Mesendoderm (in vitro differentiated cells): Measurements from ENCODE around the gene GATAD1. TPM values are rescaled to one million over a fixed set of nuclear protein-coding genes. Genes with fewer than 3 reads are reported as not detected.

Experiments used
- DNase-seq: peaks from one replicate; pipeline ENCODE4 v3.0.0; 2013
- H2AK5ac ChIP-seq: 2 replicates; pipeline ENCODE4 v1.6.1; 2013; ENCODE audit warnings: low read length, inconsistent platforms
- H2BK120ac ChIP-seq: 2 replicates; pipeline ENCODE4 v1.6.1; 2013; ENCODE audit warnings: low read depth, mild to moderate bottlenecking, low read length, moderate library complexity, mixed read lengths
- H2BK15ac ChIP-seq: replicated peaks from 2 replicates; pipeline ENCODE4 v1.6.1; 2013; ENCODE audit warnings: low read depth, mild to moderate bottlenecking, moderate library complexity
- H2BK5ac ChIP-seq: 2 replicates; pipeline ENCODE4 v1.6.1; 2013; ENCODE audit warnings: low read length, inconsistent platforms
- H3K18ac ChIP-seq: 2 replicates; pipeline ENCODE4 v1.6.1; 2013; ENCODE audit warnings: mild to moderate bottlenecking, low read length, mixed read lengths
- H3K23ac ChIP-seq: one replicate; pipeline ENCODE4 v1.6.1; 2013; ENCODE audit warnings: low read length
- H3K27ac ChIP-seq: 2 replicates; pipeline ENCODE4 v1.5.1; 2013; ENCODE audit warnings: low read depth, mild to moderate bottlenecking, inconsistent platforms, low read length, moderate library complexity
- H3K27me3 ChIP-seq: 2 replicates; pipeline ENCODE4 v1.6.1; 2013; ENCODE audit warnings: low read length, control low read depth, mild to moderate bottlenecking, inconsistent platforms; ENCODE audit not compliant: insufficient read depth, poor library complexity
- H3K36me3 ChIP-seq: 2 replicates; pipeline ENCODE4 v1.6.1; 2013; ENCODE audit warnings: low read length, inconsistent platforms; ENCODE audit not compliant: control insufficient read depth, insufficient read depth
- H3K4ac ChIP-seq: one replicate; pipeline ENCODE4 v1.6.1; 2013; ENCODE audit warnings: low read depth, mild to moderate bottlenecking, low read length, moderate library complexity
- H3K4me1 ChIP-seq: 2 replicates; pipeline ENCODE4 v1.6.1; 2013; ENCODE audit warnings: low read depth, low read length, inconsistent platforms; ENCODE audit not compliant: control insufficient read depth
- H3K4me2 ChIP-seq: 2 replicates; pipeline ENCODE4 v1.6.1; 2013; ENCODE audit warnings: low read length
- H3K4me3 ChIP-seq: 2 replicates; pipeline ENCODE4 v1.5.1; 2013; ENCODE audit warnings: mild to moderate bottlenecking, low read length
- H3K56ac ChIP-seq: one replicate; pipeline ENCODE4 v1.6.1; 2013; ENCODE audit warnings: low read length
- H3K79me1 ChIP-seq: 2 replicates; pipeline ENCODE4 v1.6.1; 2013; ENCODE audit warnings: low read length, inconsistent platforms
- H3K79me2 ChIP-seq: 2 replicates; pipeline ENCODE4 v1.6.1; 2013; ENCODE audit warnings: mild to moderate bottlenecking, low read length; ENCODE audit not compliant: control insufficient read depth, insufficient read depth
- H3K9ac ChIP-seq: 2 replicates; pipeline ENCODE4 v1.6.1; 2013; ENCODE audit warnings: low read length, inconsistent platforms
- H4K5ac ChIP-seq: one replicate; pipeline ENCODE4 v1.6.1; 2013; ENCODE audit warnings: low read length
- H4K8ac ChIP-seq: one replicate; pipeline ENCODE4 v1.6.1; 2013; ENCODE audit warnings: low read depth, mild to moderate bottlenecking, control low read depth, low read length, moderate library complexity
- WGBS: extraction: QIAGEN DNeasy Blood & Tissue Kit; methylation state at CpG from one replicate; pipeline ENCODE4 v1.1.7; 2013; ENCODE audit warnings: low lambda C conversion rate, missing lambda C conversion rate; ENCODE audit not compliant: insufficient coverage; ENCODE audit errors: extremely low coverage; 5-methylcytosine and 5-hydroxymethylcytosine counted together
- polyA plus RNA-seq, 2 experiments: library from polyadenylated mRNA; stranded (reverse); fragments of 200-250 nt; gene quantifications; one replicate each; pipeline ENCODE4 v1.2.3, GENCODE V29; 2013

The GATAD1 gene
- 26.9 TPM for polyA plus RNA-seq (2013, experiment 1 of 2)
- polyA plus RNA-seq (2013, experiment 2 of 2), result 27.0 TPM

GRCh38 chr7:92447345-92448204, at the start of gene GATAD1:
GATAD1 (plus strand) TSS chr7:92447482; CDS start chr7:92447730, 248 bp downstream.
- Histone ChIP-seq H3K4me2 (peak within 1 kb of the TSS; percentile 92), H3K4me3 (peak within 1 kb of the TSS; percentile 96), H3K56ac (peak within 1 kb of the TSS; percentile 99), H3K27ac (peak within 1 kb of the TSS; percentile 92), H3K23ac (peak within 1 kb of the TSS; percentile 98), H2BK15ac (no peak within 1 kb of the TSS), H2BK5ac (peak within 1 kb of the TSS; percentile 76), H2BK120ac (peak within 1 kb of the TSS; percentile 46), H3K4ac (peak within 1 kb of the TSS; percentile 96), H3K27me3 (no peaks in the 10 kb centered on the region), H4K8ac (peak within 1 kb of the TSS; percentile 59), H3K36me3 (peaks cover 4% of the 10 kb centered on the region), H3K79me2 (peaks cover 4% of the 10 kb centered on the region), H3K18ac (peak within 1 kb of the TSS; percentile 96), H3K9ac (peak within 1 kb of the TSS; percentile 98), H4K5ac (peak within 1 kb of the TSS; percentile 40), H2AK5ac (no peak within 1 kb of the TSS), H3K79me1 (peaks cover 7% of the 10 kb centered on the region), H3K4me1 (no peaks in the 10 kb centered on the region)
- DNase-seq, result peak; percentile 96
- WGBS, result no CpG with 5 or more reads among the region's 87 CpGs

- H4K5ac ChIP-seq, result no peak overlapping the region
- H3K4me3 ChIP-seq, result no peak overlapping the region
- H3K4ac ChIP-seq, result no peak overlapping the region
- no peak overlapping the region for H2BK15ac ChIP-seq
- DNase-seq, result no peak
- H4K8ac ChIP-seq, result no peak overlapping the region
- no peak overlapping the region for H3K9ac ChIP-seq
- H3K18ac ChIP-seq, result no peak overlapping the region
- no peak overlapping the region for H3K23ac ChIP-seq
- H3K56ac ChIP-seq, result no peak overlapping the region
- no peak overlapping the region for H3K4me2 ChIP-seq
- no peak overlapping the region for H3K27ac ChIP-seq
- no peaks in the 10 kb centered on the region for H3K79me2 ChIP-seq
- no peaks in the 10 kb centered on the region for H3K4me1 ChIP-seq
- H2BK120ac ChIP-seq, result no peak overlapping the region
- no CpG with 5 or more reads among the region's 6 CpGs for WGBS
- H2BK5ac ChIP-seq, result no peak overlapping the region
- H2AK5ac ChIP-seq, result no peak overlapping the region
- H3K36me3 ChIP-seq, result peaks cover 6% of the 10 kb centered on the region
- H3K27me3 ChIP-seq, result no peaks in the 10 kb centered on the region
- H3K79me1 ChIP-seq, result no peaks in the 10 kb centered on the region
Measured at GRCh38 chr7:92397542-92397941, 49.7 kb upstream of the GATAD1 start.

GRCh38 chr7:92400013-92400412, 47.3 kb upstream of the GATAD1 start:
- Histone ChIP-seq H3K79me2 (no peaks in the 10 kb centered on the region), H3K4me2 (no peak overlapping the region), H3K36me3 (peaks cover 6% of the 10 kb centered on the region), H3K56ac (no peak overlapping the region), H2AK5ac (no peak overlapping the region), H4K8ac (no peak overlapping the region), H3K79me1 (no peaks in the 10 kb centered on the region), H3K4me1 (no peaks in the 10 kb centered on the region), H3K4me3 (no peak overlapping the region), H4K5ac (no peak overlapping the region), H3K9ac (no peak overlapping the region), H3K23ac (no peak overlapping the region), H2BK120ac (no peak overlapping the region), H3K27me3 (no peaks in the 10 kb centered on the region), H2BK15ac (no peak overlapping the region), H3K27ac (no peak overlapping the region), H3K4ac (no peak overlapping the region), H2BK5ac (no peak overlapping the region), H3K18ac (no peak overlapping the region)
- no peak for DNase-seq
- no CpG with 5 or more reads among the region's 2 CpGs for WGBS

GRCh38 chr7:92402920-92403759, 44.1 kb upstream of the GATAD1 start:
- Histone ChIP-seq H3K27me3 (no peaks in the 10 kb centered on the region), H3K23ac (no peak overlapping the region), H2BK120ac (no peak overlapping the region), H3K36me3 (peaks cover 4% of the 10 kb centered on the region), H3K79me1 (no peaks in the 10 kb centered on the region), H3K4me2 (no peak overlapping the region), H2BK15ac (no peak overlapping the region), H3K4ac (no peak overlapping the region), H3K4me3 (no peak overlapping the region), H3K79me2 (no peaks in the 10 kb centered on the region), H2AK5ac (no peak overlapping the region), H4K5ac (no peak overlapping the region), H3K27ac (no peak overlapping the region), H3K56ac (no peak overlapping the region), H4K8ac (no peak overlapping the region), H3K9ac (no peak overlapping the region), H2BK5ac (no peak overlapping the region), H3K18ac (no peak overlapping the region), H3K4me1 (no peaks in the 10 kb centered on the region)
- WGBS, result no CpG with 5 or more reads among the region's 4 CpGs
- DNase-seq, result peak; percentile 65

GRCh38 chr7:92403760-92404074, 43.6 kb upstream of the GATAD1 start:
- H3K79me1 ChIP-seq, result no peaks in the 10 kb centered on the region
- H3K27me3 ChIP-seq, result no peaks in the 10 kb centered on the region
- H3K9ac ChIP-seq, result no peak overlapping the region
- H3K4ac ChIP-seq, result no peak overlapping the region
- H3K79me2 ChIP-seq, result no peaks in the 10 kb centered on the region
- H3K56ac ChIP-seq, result no peak overlapping the region
- no peak overlapping the region for H3K4me2 ChIP-seq
- WGBS, result no CpG with 5 or more reads among the region's 6 CpGs
- no peak overlapping the region for H2BK15ac ChIP-seq
- no peak overlapping the region for H3K18ac ChIP-seq
- H3K4me3 ChIP-seq, result no peak overlapping the region
- no peak for DNase-seq
- no peak overlapping the region for H2BK120ac ChIP-seq
- H3K23ac ChIP-seq, result no peak overlapping the region
- no peak overlapping the region for H2AK5ac ChIP-seq
- H2BK5ac ChIP-seq, result no peak overlapping the region
- H4K5ac ChIP-seq, result no peak overlapping the region
- H3K4me1 ChIP-seq, result no peaks in the 10 kb centered on the region
- no peak overlapping the region for H4K8ac ChIP-seq
- no peak overlapping the region for H3K27ac ChIP-seq
- peaks cover under 1% of the 10 kb centered on the region for H3K36me3 ChIP-seq
